H1 (cell line): ENCODE data around the gene ATF7. TPM values are rescaled to one million over a fixed set of nuclear protein-coding genes. Genes with fewer than 3 reads are reported as not detected.

Experiments used
- NANOG ChIP-seq: IDR thresholded peaks from 2 replicates; pipeline ENCODE4 v1.6.1; 2011; ENCODE audit warnings: low read length, low read depth, mild to moderate bottlenecking, inconsistent platforms; ENCODE audit not compliant: insufficient read depth, poor library complexity, severe bottlenecking
- polyA plus RNA-seq, 7 experiments: library from polyadenylated mRNA; depleted of rRNA in 3 of 7; stranded (reverse) in 5 of 7; unstranded in 2 of 7; fragments of >200 nt in 5 of 7; fragments of 200-250 nt in 2 of 7; gene quantifications; 1 replicate in 5 of 7; 2 replicates in 1 of 7; 4 replicates in 1 of 7; pipeline versions ENCODE4 v1.2.1 to v1.2.3, GENCODE V29; 2011 to 2013; ENCODE audit warnings: missing spikeins in 2 of 7, mixed read lengths in 2 of 7
- total RNA-seq: library from RNA; stranded (reverse); fragmentation: NEBNext Ultra II Directional; extraction: Animal tissue kit (Norgen Biotek cat#: 25700); gene quantifications from 2 replicates; pipeline ENCODE4 v1.2.1, GENCODE V29; 2021
- TF ChIP-seq, protein P1 (sequence below): IDR thresholded peaks from 2 replicates; pipeline ENCODE4 v1.6.1; 2012; ENCODE audit warnings: low read length, inconsistent platforms

Gene ATF7
- total and polyA plus RNA-seq, 2 of the 8 experiments (the other 6 are each of a cell fraction or from before 2014, with no cell fraction given) = 10.1 to 16.6 TPM

DNA sequence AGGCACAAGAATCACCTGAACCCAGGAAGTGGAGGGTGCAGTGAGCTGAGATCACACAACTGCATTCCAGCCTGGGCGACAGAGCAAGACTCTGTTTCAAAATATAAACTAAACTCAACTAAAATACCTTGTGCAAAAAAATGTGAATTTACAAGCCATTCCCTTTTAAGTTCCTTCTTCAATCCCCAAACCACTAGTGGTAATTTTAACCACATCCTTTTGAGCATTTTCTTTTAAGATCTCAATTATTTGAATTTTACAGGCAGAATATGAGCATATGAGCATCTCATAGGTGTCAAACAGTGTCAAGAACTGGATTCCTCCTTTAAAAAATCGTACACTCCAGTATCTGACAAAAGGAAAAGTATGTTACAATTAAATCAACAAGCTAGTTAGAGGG, 61.9 kb downstream of the ATF7 start (continued):
- TF ChIP-seq, protein P1, sequence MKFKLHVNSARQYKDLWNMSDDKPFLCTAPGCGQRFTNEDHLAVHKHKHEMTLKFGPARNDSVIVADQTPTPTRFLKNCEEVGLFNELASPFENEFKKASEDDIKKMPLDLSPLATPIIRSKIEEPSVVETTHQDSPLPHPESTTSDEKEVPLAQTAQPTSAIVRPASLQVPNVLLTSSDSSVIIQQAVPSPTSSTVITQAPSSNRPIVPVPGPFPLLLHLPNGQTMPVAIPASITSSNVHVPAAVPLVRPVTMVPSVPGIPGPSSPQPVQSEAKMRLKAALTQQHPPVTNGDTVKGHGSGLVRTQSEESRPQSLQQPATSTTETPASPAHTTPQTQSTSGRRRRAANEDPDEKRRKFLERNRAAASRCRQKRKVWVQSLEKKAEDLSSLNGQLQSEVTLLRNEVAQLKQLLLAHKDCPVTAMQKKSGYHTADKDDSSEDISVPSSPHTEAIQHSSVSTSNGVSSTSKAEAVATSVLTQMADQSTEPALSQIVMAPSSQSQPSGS = no peak
- no peak for TF ChIP-seq NANOG
